Hepatocyte (in vitro differentiated cells): Measurements from ENCODE around the gene VIPR2.

Source experiments
- EZH2 ChIP-seq: fragments of 200-600 bp; sonication (generic); IDR thresholded peaks from 2 replicates; pipeline ENCODE4 v1.6.1; 2016; ENCODE audit warnings: antibody characterized with exemption, mild to moderate bottlenecking, borderline replicate concordance
- EZH2phosphoT487 ChIP-seq: fragments of 200-600 bp; sonication (generic); IDR thresholded peaks from one replicate; pipeline ENCODE4 v1.6.1; 2018; ENCODE audit warnings: antibody characterized with exemption, mild to moderate bottlenecking, low read depth, moderate library complexity; ENCODE audit not compliant: unreplicated experiment, severe bottlenecking
- TF ChIP-seq, protein P1 (sequence below): fragments of 200-600 bp; sonication (generic); IDR thresholded peaks from 2 replicates; pipeline ENCODE4 v1.5.1; 2016; ENCODE audit warnings: antibody characterized with exemption, mild to moderate bottlenecking; ENCODE audit not compliant: poor library complexity

DNA sequence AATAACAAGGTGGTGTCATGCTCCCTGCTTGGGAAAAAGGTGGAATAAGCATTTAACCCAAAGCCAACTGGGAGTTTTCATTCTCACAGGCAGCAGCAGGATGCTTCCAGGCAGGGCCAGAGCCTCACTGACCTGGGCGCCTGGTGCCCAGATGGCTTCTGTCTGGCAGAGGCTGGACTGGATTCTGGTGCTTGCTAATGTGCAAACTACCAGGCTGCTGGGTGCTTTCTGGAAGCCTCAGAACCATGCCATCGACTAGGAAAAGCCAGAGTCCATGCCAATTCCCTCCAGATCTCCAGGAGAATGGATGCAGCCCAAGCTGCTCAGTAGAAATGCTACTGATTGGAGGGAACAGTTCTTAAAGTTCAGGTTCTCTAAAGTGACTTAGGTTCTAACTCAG lies 36.2 kb downstream of the VIPR2 start:
- TF ChIP-seq EZH2 (no peak), EZH2phosphoT487 (no peak)
- TF ChIP-seq, protein P1, sequence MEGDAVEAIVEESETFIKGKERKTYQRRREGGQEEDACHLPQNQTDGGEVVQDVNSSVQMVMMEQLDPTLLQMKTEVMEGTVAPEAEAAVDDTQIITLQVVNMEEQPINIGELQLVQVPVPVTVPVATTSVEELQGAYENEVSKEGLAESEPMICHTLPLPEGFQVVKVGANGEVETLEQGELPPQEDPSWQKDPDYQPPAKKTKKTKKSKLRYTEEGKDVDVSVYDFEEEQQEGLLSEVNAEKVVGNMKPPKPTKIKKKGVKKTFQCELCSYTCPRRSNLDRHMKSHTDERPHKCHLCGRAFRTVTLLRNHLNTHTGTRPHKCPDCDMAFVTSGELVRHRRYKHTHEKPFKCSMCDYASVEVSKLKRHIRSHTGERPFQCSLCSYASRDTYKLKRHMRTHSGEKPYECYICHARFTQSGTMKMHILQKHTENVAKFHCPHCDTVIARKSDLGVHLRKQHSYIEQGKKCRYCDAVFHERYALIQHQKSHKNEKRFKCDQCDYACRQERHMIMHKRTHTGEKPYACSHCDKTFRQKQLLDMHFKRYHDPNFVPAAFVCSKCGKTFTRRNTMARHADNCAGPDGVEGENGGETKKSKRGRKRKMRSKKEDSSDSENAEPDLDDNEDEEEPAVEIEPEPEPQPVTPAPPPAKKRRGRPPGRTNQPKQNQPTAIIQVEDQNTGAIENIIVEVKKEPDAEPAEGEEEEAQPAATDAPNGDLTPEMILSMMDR: no peak
